Activated CD4-positive, alpha-beta memory T cell treated with anti-CD3 and anti-CD28 coated beads for 36 hours (primary cell): ENCODE measurements around the gene ATAD3C. TPM values are rescaled to one million over a fixed set of nuclear protein-coding genes. Genes with fewer than 3 reads are reported as not detected.
"Not testable (repeated sequence)": the region's sequence is repeated elsewhere in the genome, so short reads cannot be mapped to it uniquely, and the experiment has no call there.

ENCODE experiments used
- CTCF ChIA-PET: fragments of 350-600 bp; sonication (Branson Sonifier 250); formaldehyde crosslinking; loops from one replicate; lab custom pipeline; 2021; ENCODE audit warnings: antibody characterized with exemption, inconsistent platforms; lab: Charles Lee
- POLR2A ChIA-PET: fragments of 350-600 bp; sonication (Branson Sonifier 250); formaldehyde crosslinking; loops from one replicate; lab custom pipeline; 2021; ENCODE audit warnings: antibody characterized with exemption; lab: Charles Lee
- DNase-seq: peaks from one replicate; pipeline ENCODE4 v3.0.0-alpha.2; 2020
- H3K27ac Mint-ChIP-seq: one replicate; pipeline ENCODE4 v1.8.0; 2021; ENCODE audit warnings: mixed read lengths
- H3K27me3 Mint-ChIP-seq: one replicate; pipeline ENCODE4 v1.8.0; 2021; ENCODE audit warnings: mixed read lengths
- H3K36me3 Mint-ChIP-seq: one replicate; pipeline ENCODE4 v1.8.0; 2021; ENCODE audit warnings: mixed read lengths
- H3K4me1 Mint-ChIP-seq: one replicate; pipeline ENCODE4 v1.8.0; 2021; ENCODE audit warnings: low read depth, mixed read lengths
- H3K4me3 Mint-ChIP-seq: one replicate; pipeline ENCODE4 v1.8.0; 2021; ENCODE audit warnings: mild to moderate bottlenecking, mixed read lengths
- H3K9me3 Mint-ChIP-seq: one replicate; pipeline ENCODE4 v1.8.0; 2021; ENCODE audit warnings: mixed read lengths
- intact Hi-C: fragments of 100-400 bp; cut with micrococcal nuclease; formaldehyde crosslinking; loops from one replicate; pipeline ENCODE4 v1.15.1; 2023
- total RNA-seq, 2 experiments: library from RNA; stranded (reverse); gene quantifications; one replicate each; pipeline ENCODE4 v1.2.3, GENCODE V29; 2021

ATAD3C gene, protein sequence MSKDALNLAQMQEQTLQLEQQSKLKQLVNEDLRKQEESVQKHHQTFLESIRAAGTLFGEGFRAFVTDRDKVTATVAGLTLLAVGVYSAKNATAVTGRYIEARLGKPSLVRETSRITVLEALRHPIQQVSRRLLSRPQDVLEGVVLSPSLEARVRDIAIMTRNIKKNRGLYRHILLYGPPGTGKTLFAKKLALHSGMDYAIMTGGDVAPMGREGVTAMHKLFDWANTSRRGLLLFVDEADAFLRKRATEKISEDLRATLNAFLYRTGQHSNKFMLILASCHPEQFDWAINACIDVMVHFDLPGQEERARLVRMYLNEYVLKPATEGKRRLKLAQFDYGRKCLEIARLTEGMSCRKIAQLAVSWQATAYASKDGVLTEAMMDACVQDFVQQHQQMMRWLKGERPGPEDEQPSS
- total RNA-seq, result 1 to 10 TPM; 1.2 to 1.7 TPM

DNA sequence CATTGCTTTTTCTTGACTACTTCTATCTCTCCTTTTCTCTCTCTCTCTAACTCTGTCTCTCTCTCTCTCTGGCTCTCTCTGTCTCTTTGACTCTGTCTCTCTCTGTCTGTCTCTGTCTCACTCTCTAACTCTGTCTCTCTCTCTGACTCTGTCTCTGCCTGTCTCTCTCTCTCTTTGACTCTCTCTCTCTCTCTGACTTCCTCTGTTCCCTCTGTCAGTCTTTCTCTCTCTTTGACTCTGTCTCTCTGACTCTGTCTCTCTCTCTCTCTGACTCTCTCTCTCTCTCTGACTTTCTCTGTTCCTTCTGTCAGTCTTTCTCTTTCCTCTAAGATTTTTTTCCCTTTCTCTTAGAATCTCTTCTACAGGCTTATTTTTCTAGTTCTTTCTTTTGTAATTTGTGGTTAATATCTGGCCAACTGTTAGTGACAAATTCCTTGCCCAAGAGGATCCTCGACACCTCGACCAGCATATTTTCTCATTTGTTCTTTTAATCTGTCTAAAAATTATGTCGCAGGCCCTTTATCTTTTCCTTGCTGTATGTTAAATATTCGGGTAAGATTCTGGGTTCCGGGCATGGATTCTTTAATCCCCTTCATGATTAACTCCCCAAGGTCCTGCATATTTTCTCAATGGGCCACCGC, at the start of gene ATAD3C:
Gene ATAD3C, plus strand, starts transcription at position 591 of the 641 bp plus-strand sequence. CDS start 995 bp downstream, outside the sequence.
- Mint-ChIP-seq H3K27me3 (peaks cover 1% of the 10 kb centered on the region), H3K27ac (no peak within 1 kb of the TSS), H3K4me3 (no peak within 1 kb of the TSS), H3K36me3 (no peaks in the 10 kb centered on the region), H3K9me3 (no peaks in the 10 kb centered on the region), H3K4me1 (no peaks in the 10 kb centered on the region)
- CTCF ChIA-PET, result no interaction called here
- intact Hi-C loops, result no loop called here
- DNase-seq, result no peak
- POLR2A ChIA-PET, result no interaction called here

DNA sequence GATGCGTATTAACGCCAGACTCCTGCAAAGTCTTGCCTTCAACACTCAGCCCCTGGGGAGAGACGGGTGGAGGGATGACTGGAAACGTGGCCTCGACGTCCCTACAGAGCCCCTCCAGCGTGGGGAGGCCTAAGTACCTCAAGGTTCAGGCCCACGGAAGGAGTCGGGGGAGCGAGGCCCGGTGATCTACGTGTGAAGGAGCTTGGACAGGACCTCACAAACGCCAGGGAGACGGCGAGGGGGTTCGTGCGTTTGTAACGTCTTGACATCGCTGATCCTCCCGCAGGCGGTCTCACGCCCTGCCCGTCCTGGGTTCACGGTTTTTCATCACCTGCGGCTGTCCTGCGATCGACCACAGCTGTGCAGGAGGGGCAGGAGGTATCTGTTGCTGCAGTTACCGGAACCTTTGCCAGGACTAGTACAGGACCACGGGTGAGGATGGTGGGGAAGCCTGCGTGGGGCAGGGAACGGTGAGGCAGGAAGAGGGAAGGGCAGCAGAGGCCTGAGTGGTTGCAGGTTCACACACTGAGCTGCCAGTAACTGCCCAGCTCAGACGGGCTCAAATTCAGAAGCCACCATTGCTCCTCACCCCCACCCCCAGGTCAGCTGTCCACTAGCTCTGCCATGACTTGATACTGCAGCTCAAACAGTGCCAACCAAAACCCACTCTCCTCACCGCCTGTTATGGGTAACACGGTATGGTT, 49.5 kb upstream of the ATAD3C start:
- POLR2A ChIA-PET, result interaction anchor here (0.6 to 2.6 kb wide), 3 partner anchors 8 to 25 kb away, joined by 3 to 17 read pairs (median 16); partner anchors contain the start of genes AURKAIP1 and MRPL20
- H3K4me3 Mint-ChIP-seq, result peak overlapping the region; percentile 89
- peaks cover 65% of the 10 kb centered on the region for H3K36me3 Mint-ChIP-seq
- H3K27ac Mint-ChIP-seq, result peak overlapping the region; percentile 83
- H3K27me3 Mint-ChIP-seq, result no peaks in the 10 kb centered on the region
- DNase-seq, result peak; percentile 39
- intact Hi-C loops, result loop anchor here (1.0 to 10.0 kb wide), 3 partner anchors 7 to 105 kb away; partner anchors contain the start of genes AURKAIP1 and MRPL20
- no peaks in the 10 kb centered on the region for H3K9me3 Mint-ChIP-seq
- CTCF ChIA-PET, result interaction anchor here (0.8 to 4.2 kb wide), 8 partner anchors 8 to 278 kb away, joined by 3 to 21 read pairs (median 9); partner anchors contain the start of gene AURKAIP1
- H3K4me1 Mint-ChIP-seq, result peaks cover 56% of the 10 kb centered on the region

DNA sequence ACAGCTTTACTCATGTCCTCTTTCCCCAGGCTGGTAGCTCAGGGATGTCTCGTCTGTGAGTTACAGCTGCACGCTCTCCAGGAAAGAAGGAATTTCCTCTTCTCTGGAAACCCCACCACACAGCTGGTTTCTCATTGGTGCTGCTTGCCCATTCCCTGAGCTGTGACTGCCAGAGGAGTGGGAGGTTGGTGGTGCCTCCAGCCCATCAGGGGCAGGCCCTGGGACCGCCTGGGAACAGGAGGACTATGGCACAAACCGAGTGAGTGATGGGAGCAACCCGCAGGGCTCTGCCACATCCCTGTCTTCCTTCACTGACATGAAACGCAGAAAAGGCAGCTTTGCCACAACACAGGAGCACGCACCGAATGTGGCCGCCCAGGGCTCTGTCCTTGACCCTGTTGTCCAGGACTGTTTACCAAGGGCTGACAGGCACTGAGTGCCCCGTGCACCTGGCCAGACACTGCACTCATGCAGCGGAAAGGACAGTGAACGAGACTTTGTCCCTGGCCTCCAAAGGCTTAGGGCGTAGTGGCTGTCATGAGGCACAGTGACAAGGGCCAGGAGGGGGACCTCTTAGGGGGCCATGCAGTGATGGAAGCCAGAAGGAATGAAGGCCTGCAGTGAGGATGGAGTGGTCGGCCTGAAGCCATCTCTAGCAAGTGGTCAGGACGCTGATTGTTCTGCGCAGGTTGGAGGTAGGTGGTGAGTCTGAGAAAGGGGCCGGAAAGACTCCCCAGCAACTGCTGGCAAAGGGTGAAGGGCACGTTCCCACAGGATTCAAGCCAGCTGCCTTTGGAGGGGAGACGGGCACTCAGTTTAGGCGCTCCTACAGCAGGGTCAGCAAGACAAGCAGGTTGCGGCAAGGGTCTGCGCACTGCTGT, 48.7 kb upstream of the ATAD3C start:
- Mint-ChIP-seq H3K27ac (peak overlapping the region; percentile 83), H3K36me3 (peaks cover 65% of the 10 kb centered on the region), H3K9me3 (no peaks in the 10 kb centered on the region), H3K4me3 (peak overlapping the region; percentile 89), H3K4me1 (peaks cover 59% of the 10 kb centered on the region), H3K27me3 (no peaks in the 10 kb centered on the region)
- intact Hi-C loops, result loop anchor here (10.0 kb wide), 1 partner anchor 104 kb away; no protein-coding TSS in a partner anchor
- ChIA-PET POLR2A (interaction anchor here (0.6 to 2.6 kb wide), 2 partner anchors 13 to 26 kb away, joined by 3 to 16 read pairs; partner anchors contain the start of gene AURKAIP1), CTCF (interaction anchor here (0.8 to 4.2 kb wide), 5 partner anchors 26 to 104 kb away, joined by 3 to 21 read pairs (median 20); partner anchors contain the start of gene AURKAIP1)
- no peak for DNase-seq

DNA sequence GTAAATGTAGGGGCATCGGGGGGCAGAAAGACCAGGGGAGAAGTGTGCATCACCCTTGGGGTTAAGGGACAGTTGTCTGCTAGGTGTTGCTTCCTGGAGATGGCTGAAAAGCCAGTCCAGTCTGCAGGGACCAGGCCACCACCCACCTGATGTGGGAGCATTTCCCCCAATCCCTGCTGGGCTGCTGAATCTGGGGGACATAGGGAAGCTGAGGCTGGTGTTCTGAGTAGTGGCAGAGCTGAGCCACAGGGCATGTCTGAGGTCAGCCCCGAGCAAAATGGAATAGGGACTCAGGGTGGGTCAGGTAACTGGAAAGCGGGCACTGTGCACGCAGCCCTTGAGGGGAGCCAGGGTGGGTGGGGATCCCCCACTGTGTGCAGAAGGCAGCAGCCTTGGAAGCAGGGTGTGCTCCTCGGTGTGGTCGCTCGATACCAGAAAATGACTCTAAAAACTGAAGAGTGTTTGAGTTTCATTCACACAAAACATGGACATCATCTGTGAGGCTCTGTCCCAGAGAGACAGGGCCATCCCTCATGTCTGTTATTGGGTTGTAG, 48.0 kb upstream of the ATAD3C start:
- H3K27me3 Mint-ChIP-seq, result no peaks in the 10 kb centered on the region
- no peaks in the 10 kb centered on the region for H3K9me3 Mint-ChIP-seq
- intact Hi-C loops, result loop anchor here (10.0 kb wide), 1 partner anchor 103 kb away; no protein-coding TSS in a partner anchor
- ChIA-PET POLR2A (no interaction called here), CTCF (interaction anchor here (1.2 kb wide), 1 partner anchor 11 kb away, joined by 4 read pairs; no protein-coding TSS in a partner anchor)
- peaks cover 66% of the 10 kb centered on the region for H3K4me1 Mint-ChIP-seq
- H3K36me3 Mint-ChIP-seq, result peaks cover 72% of the 10 kb centered on the region
- DNase-seq, result no peak
- H3K27ac Mint-ChIP-seq, result peak overlapping the region; percentile 78
- H3K4me3 Mint-ChIP-seq, result peak overlapping the region; percentile 89

DNA sequence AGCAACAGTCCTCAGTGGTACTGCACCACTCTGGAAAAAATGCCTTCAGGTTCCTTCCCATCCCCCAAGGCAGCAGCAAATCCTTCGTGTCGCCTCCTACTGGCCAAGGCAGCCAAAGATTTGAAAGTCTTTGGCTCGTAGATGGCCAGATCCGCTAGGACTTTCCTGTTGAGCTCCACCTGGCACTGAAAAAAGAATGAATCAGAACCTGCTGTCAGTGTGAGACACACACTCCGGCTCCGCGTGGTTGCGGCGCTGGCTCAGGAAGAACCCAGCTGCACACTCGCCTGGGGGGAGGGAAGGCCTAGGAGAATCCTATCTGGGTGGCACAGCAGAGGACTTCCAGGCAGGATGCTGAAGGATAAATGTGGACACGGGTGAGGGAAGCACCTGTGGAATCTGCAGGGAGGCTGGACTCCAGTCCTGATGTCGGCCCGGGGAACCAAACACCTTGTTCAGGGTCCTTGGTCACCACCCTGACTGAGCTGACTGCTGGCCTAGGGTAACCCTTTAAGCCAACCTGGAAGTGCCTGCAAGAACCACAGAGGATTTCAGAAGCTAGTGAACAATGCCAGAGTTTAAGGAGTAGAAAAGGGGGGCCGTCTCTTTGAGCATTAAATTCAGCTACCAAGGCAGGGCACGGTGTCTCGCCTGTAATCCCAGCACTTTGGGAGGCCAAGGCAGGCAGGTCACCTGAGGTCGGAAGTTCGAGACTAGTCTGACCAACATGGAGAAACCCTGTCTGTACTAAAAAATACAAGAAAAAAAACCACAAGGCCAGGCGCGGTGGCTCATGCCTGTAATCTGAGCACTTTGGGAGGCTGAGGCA, 47.2 kb upstream of the ATAD3C start:
- CTCF ChIA-PET, result interaction anchor here (0.7 to 1.2 kb wide), 4 partner anchors 11 to 214 kb away, joined by 3 to 5 read pairs (median 4); no protein-coding TSS in a partner anchor

DNA sequence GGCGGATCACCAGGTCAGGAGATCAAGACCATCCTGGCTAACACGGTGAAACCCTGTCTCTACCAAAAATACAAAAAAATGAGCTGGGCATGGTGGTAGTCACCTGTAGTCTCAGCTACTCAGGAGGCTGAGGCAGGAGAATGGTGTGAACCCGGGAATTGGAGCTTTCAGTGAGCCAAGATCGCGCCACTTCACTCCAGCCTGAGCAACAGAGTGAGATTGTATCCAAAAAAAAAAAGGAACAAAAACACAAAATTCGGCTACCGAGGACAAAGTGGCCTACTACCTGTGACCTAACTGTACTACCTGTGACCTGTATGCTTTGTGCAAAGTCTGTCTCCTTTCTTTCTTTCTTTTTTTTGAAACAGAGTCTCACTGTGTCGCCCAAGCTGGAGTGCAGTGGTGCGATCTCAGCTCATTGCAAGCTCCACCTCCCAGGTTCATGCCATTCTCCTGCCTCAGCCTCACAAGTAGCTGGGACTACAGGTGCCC, 46.5 kb upstream of the ATAD3C start:
- peaks cover 68% of the 10 kb centered on the region for H3K36me3 Mint-ChIP-seq
- CTCF ChIA-PET, result interaction anchor here (0.7 to 1.2 kb wide), 3 partner anchors 12 to 213 kb away, joined by 4 to 5 read pairs (median 5); no protein-coding TSS in a partner anchor
- H3K27me3 Mint-ChIP-seq, H3K9me3 Mint-ChIP-seq, POLR2A ChIA-PET, DNase-seq, H3K4me3 Mint-ChIP-seq: not testable (repeated sequence)
- H3K27ac Mint-ChIP-seq, result peak overlapping the region; percentile 58
- peaks cover 58% of the 10 kb centered on the region for H3K4me1 Mint-ChIP-seq
- intact Hi-C loops, result loop anchor here (10.0 kb wide), 1 partner anchor 102 kb away; no protein-coding TSS in a partner anchor

More for the DNA sequence above, 47.2 kb upstream of the ATAD3C start:
- no peaks in the 10 kb centered on the region for H3K9me3 Mint-ChIP-seq
- no peak overlapping the region for H3K4me3 Mint-ChIP-seq
- peak; percentile 61 for DNase-seq
- H3K27me3 Mint-ChIP-seq, result no peaks in the 10 kb centered on the region
- POLR2A ChIA-PET, result no interaction called here
- peaks cover 65% of the 10 kb centered on the region for H3K4me1 Mint-ChIP-seq
- H3K27ac Mint-ChIP-seq, result peak overlapping the region; percentile 78
- intact Hi-C loops, result loop anchor here (10.0 kb wide), 1 partner anchor 103 kb away; no protein-coding TSS in a partner anchor
- peaks cover 73% of the 10 kb centered on the region for H3K36me3 Mint-ChIP-seq

DNA sequence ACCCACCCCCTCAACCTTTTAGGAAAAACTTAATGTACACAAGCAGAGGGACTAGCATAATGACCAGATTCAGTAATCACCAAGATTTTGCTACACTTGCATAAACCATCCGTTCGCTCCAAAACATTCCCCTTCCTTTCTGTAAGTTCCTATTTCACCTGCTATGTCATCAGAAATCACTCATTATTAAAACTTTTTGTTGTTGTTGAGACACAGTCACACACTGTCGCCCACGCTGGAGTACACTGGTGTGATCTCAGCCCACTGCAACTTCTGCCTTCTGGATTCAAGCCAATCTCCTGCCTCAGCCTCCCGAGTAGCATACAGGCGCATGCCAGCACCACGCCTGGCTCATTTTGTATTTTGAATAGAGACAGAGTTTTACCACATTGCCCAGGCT, 45.8 kb upstream of the ATAD3C start:
- CTCF ChIA-PET, result no interaction called here
- Mint-ChIP-seq H3K36me3 (peaks cover 62% of the 10 kb centered on the region), H3K27me3 (no peaks in the 10 kb centered on the region), H3K4me3 (no peak overlapping the region), H3K27ac (peak overlapping the region; percentile 58), H3K4me1 (peaks cover 59% of the 10 kb centered on the region), H3K9me3 (no peaks in the 10 kb centered on the region)
- DNase-seq, result no peak
- intact Hi-C loops, result loop anchor here (10.0 kb wide), 1 partner anchor 101 kb away; no protein-coding TSS in a partner anchor
- POLR2A ChIA-PET, result no interaction called here

DNA sequence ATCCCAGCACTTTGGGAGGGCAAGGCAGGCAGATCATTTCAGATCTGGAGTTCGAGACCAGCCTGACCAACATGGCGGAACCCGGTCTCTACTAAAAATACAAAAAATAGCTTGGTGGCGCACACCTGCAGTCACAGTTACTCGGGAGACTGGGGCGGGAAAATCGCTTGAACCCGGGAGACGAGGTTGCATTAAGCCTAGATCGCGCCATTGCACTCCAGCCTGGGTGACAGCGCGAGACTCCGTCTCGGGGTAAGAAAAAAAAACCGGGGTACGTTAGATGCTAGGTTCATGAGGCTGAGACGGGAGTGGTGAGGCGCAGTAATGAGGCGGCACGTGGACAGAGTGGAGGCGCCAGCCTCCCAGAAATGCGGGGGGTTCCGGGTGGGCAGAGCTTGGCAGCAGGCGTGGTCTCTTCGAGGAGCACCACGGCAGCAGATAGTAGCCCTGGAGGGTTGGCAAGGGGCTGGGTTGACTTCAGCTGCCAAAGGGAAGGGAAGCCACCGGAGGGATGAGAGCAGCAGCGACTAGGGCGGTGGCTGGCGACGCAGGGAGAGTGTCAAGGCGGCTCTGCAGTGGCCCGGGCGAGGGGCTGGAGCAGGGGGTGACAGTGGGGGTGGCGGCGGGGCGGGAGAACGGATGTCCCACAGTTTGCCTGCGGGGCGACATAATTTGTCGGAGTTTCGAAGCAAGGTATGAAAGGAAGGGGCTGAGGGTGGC, 43.2 kb upstream of the ATAD3C start:
- intact Hi-C loops, result loop anchor here (2.0 to 10.0 kb wide), 2 partner anchors 31 to 99 kb away; partner anchors contain the start of gene AURKAIP1

More for the DNA sequence above, 43.2 kb upstream of the ATAD3C start:
- no peaks in the 10 kb centered on the region for H3K27me3 Mint-ChIP-seq
- POLR2A ChIA-PET, result interaction anchor here (0.6 to 1.6 kb wide), 3 partner anchors 9 to 133 kb away, joined by 3 to 6 read pairs (median 3); partner anchors contain the start of gene UBE2J2
- H3K36me3 Mint-ChIP-seq, result peaks cover 50% of the 10 kb centered on the region
- H3K27ac Mint-ChIP-seq, result peak overlapping the region; percentile 87
- CTCF ChIA-PET, result interaction anchor here (1.6 kb wide), 1 partner anchor 31 kb away, joined by 5 read pairs; the partner anchor contains the start of gene AURKAIP1
- H3K9me3 Mint-ChIP-seq, result no peaks in the 10 kb centered on the region
- peak overlapping the region; percentile 93 for H3K4me3 Mint-ChIP-seq
- H3K4me1 Mint-ChIP-seq, result peaks cover 52% of the 10 kb centered on the region
- no peak for DNase-seq
